Measurements from ENCODE around the gene ATP5PD.

The ATP5PD gene

GRCh38 chr17:75064040-75064439, 17.3 kb upstream of the ATP5PD start:
- H3K4me3 ChIP-seq (ENCODE audit: low read length) = no peak overlapping the region
- H3K27me3 ChIP-seq (replicated peaks; ENCODE audit: insufficient read depth, low read length) = no peaks in the 10 kb centered on the region
- no peak overlapping the region for H3K4me2 ChIP-seq (ENCODE audit: low read depth, low read length)
- no peak overlapping the region for H3K27ac ChIP-seq (ENCODE audit: low read length)
- DNase-seq = no peak
- H2AFZ ChIP-seq (ENCODE audit: low read length) = no peak overlapping the region
- H3K36me3 ChIP-seq (replicated peaks; ENCODE audit: insufficient read depth, low read length) = no peaks in the 10 kb centered on the region; the same call in 1 of the 2 replicates
- H4K20me1 ChIP-seq (ENCODE audit: insufficient read depth, low read length) = no peaks in the 10 kb centered on the region
- no peaks in the 10 kb centered on the region for H3K79me2 ChIP-seq (ENCODE audit: low read length)
- TF ChIP-seq EZH2phosphoT487 (IDR thresholded peaks at IDR 0.05; ENCODE audit: low read length) (no peak), EZH2 (optimal IDR thresholded peaks at IDR 0.05; ENCODE audit: low read depth, low read length) (no peak)
- TF ChIP-seq, protein P1, sequence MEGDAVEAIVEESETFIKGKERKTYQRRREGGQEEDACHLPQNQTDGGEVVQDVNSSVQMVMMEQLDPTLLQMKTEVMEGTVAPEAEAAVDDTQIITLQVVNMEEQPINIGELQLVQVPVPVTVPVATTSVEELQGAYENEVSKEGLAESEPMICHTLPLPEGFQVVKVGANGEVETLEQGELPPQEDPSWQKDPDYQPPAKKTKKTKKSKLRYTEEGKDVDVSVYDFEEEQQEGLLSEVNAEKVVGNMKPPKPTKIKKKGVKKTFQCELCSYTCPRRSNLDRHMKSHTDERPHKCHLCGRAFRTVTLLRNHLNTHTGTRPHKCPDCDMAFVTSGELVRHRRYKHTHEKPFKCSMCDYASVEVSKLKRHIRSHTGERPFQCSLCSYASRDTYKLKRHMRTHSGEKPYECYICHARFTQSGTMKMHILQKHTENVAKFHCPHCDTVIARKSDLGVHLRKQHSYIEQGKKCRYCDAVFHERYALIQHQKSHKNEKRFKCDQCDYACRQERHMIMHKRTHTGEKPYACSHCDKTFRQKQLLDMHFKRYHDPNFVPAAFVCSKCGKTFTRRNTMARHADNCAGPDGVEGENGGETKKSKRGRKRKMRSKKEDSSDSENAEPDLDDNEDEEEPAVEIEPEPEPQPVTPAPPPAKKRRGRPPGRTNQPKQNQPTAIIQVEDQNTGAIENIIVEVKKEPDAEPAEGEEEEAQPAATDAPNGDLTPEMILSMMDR (IDR thresholded peaks at IDR 0.05; ENCODE audit: low read length) = no peak
- no peak overlapping the region for H3K9ac ChIP-seq (ENCODE audit: low read length)
- H3K9me3 ChIP-seq (replicated peaks; ENCODE audit: insufficient read depth, low read length) = no peaks in the 10 kb centered on the region
- peaks cover 23% of the 10 kb centered on the region for H3F3A ChIP-seq (ENCODE audit: insufficient read depth, low read length)
- H3K9me2 ChIP-seq (replicated peaks; ENCODE audit: insufficient read depth, low read length) = no peaks in the 10 kb centered on the region
- peaks cover 27% of the 10 kb centered on the region for H3K4me1 ChIP-seq (ENCODE audit: low read length)

DNA sequence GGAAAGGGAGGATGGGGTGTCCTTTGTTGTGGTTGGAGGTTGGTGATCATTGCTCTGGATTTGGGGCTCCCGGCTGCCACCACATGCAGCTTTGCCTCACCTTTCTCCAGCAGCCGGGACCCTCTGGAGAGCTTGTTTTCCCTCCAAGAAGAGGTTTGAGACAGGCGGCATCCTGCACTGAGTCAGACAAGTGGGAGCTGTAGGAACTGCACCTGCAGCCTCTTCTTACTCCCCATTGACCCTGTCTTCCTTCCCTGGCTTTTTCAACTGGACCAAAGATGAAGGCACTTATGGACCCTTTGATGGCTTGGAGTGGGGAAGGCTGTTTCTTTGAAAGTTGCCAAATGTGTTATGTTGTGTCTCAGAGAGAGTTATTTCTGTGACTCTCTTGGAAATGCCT, 16.9 kb upstream of the ATP5PD start:
- H3K9ac ChIP-seq (ENCODE audit: low read length) = no peak overlapping the region
- no peaks in the 10 kb centered on the region; the same call in 1 of the 2 replicates for H3K36me3 ChIP-seq (replicated peaks; ENCODE audit: insufficient read depth, low read length)
- H4K20me1 ChIP-seq (ENCODE audit: insufficient read depth, low read length) = no peaks in the 10 kb centered on the region
- no peak for DNase-seq
- no peaks in the 10 kb centered on the region for H3K79me2 ChIP-seq (ENCODE audit: low read length)
- H3K9me2 ChIP-seq (replicated peaks; ENCODE audit: insufficient read depth, low read length) = no peaks in the 10 kb centered on the region
- H3K4me2 ChIP-seq (ENCODE audit: low read depth, low read length) = no peak overlapping the region
- H3F3A ChIP-seq (ENCODE audit: insufficient read depth, low read length) = peaks cover 23% of the 10 kb centered on the region
- peaks cover 27% of the 10 kb centered on the region for H3K4me1 ChIP-seq (ENCODE audit: low read length)
- no peaks in the 10 kb centered on the region for H3K9me3 ChIP-seq (replicated peaks; ENCODE audit: insufficient read depth, low read length)
- no peak overlapping the region for H3K4me3 ChIP-seq (ENCODE audit: low read length)
- no peaks in the 10 kb centered on the region for H3K27me3 ChIP-seq (replicated peaks; ENCODE audit: insufficient read depth, low read length)
- TF ChIP-seq EZH2phosphoT487 (IDR thresholded peaks at IDR 0.05; ENCODE audit: low read length) (no peak), EZH2 (optimal IDR thresholded peaks at IDR 0.05; ENCODE audit: low read depth, low read length) (no peak)
- TF ChIP-seq, protein P1 (IDR thresholded peaks at IDR 0.05; ENCODE audit: low read length) = no peak
- no peak overlapping the region for H2AFZ ChIP-seq (ENCODE audit: low read length)
- no peak overlapping the region for H3K27ac ChIP-seq (ENCODE audit: low read length)

- TF ChIP-seq EZH2phosphoT487 (IDR thresholded peaks at IDR 0.05; ENCODE audit: low read length) (no peak), EZH2 (optimal IDR thresholded peaks at IDR 0.05; ENCODE audit: low read depth, low read length) (no peak)
- TF ChIP-seq, protein P1 (IDR thresholded peaks at IDR 0.05; ENCODE audit: low read length) = no peak
- no peak overlapping the region for H3K9ac ChIP-seq (ENCODE audit: low read length)
- H3K36me3 ChIP-seq (replicated peaks; ENCODE audit: insufficient read depth, low read length) = no peaks in the 10 kb centered on the region; the same call in 1 of the 2 replicates
Measured at GRCh38 chr17:75063201-75063600, 16.4 kb upstream of the ATP5PD start.

More at GRCh38 chr17:75063201-75063600, 16.4 kb upstream of the ATP5PD start:
- Histone ChIP-seq H2AFZ (ENCODE audit: low read length) (no peak overlapping the region), H3K4me1 (ENCODE audit: low read length) (peaks cover 27% of the 10 kb centered on the region), H3K4me2 (ENCODE audit: low read depth, low read length) (no peak overlapping the region), H3K9me3 (replicated peaks; ENCODE audit: insufficient read depth, low read length) (no peaks in the 10 kb centered on the region), H3K27me3 (replicated peaks; ENCODE audit: insufficient read depth, low read length) (no peaks in the 10 kb centered on the region), H3K27ac (ENCODE audit: low read length) (no peak overlapping the region), H3F3A (ENCODE audit: insufficient read depth, low read length) (peaks cover 23% of the 10 kb centered on the region), H3K4me3 (ENCODE audit: low read length) (no peak overlapping the region), H3K79me2 (ENCODE audit: low read length) (no peaks in the 10 kb centered on the region), H4K20me1 (ENCODE audit: insufficient read depth, low read length) (no peaks in the 10 kb centered on the region), H3K9me2 (replicated peaks; ENCODE audit: insufficient read depth, low read length) (no peaks in the 10 kb centered on the region)
- DNase-seq = no peak
